Esophagus squamous epithelium (tissue), 4 donors: ENCODE data around the gene MEA1.

Experiments
- POLR2A ChIP-seq, 4 donors: fragments of 450-650 bp; IDR thresholded peaks; one replicate each; pipeline ENCODE4 v1.6.1; 2017; ENCODE audit warnings: antibody characterized with exemption in 4 of 4, mild to moderate bottlenecking in 4 of 4, moderate library complexity in 3 of 4
- TF ChIP-seq, protein P1 (sequence below), 6 experiments: fragments of 450-650 bp in 4 of 6; fragments of 200-600 bp in 2 of 6; sonication (generic) in 2 of 6; IDR thresholded peaks; one replicate each; pipeline ENCODE4 v1.5.1; 2016 to 2019; ENCODE audit warnings: antibody characterized with exemption in 6 of 6, mild to moderate bottlenecking in 4 of 6, moderate library complexity in 4 of 6

DNA sequence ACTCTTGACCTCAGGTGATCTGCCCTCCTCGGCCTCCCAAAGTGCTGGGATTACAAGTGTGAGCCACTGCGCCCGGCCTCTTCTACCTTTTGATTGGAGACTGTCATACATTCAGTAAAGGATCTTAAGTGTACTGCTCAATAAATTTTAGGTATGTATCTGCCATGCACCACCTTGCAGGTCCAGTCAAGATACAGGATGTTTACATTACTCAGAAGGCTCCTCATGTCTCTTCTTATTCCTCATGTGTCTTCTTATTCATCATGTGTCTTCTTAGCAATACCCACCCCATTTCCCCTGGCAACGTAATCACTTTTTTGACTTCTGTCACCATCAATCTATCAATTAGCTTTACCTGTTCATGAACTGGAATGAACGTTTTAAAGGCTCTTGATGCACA lies 7.9 kb downstream of the MEA1 start:
- TF ChIP-seq, protein P1, sequence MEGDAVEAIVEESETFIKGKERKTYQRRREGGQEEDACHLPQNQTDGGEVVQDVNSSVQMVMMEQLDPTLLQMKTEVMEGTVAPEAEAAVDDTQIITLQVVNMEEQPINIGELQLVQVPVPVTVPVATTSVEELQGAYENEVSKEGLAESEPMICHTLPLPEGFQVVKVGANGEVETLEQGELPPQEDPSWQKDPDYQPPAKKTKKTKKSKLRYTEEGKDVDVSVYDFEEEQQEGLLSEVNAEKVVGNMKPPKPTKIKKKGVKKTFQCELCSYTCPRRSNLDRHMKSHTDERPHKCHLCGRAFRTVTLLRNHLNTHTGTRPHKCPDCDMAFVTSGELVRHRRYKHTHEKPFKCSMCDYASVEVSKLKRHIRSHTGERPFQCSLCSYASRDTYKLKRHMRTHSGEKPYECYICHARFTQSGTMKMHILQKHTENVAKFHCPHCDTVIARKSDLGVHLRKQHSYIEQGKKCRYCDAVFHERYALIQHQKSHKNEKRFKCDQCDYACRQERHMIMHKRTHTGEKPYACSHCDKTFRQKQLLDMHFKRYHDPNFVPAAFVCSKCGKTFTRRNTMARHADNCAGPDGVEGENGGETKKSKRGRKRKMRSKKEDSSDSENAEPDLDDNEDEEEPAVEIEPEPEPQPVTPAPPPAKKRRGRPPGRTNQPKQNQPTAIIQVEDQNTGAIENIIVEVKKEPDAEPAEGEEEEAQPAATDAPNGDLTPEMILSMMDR (IDR thresholded peaks at IDR 0.05) = no peak
- no peak for TF ChIP-seq POLR2A (IDR thresholded peaks at IDR 0.05)
